Adrenal gland (tissue), 12 donors: ENCODE measurements around the gene EVA1C. TPM values are rescaled to one million over a fixed set of nuclear protein-coding genes. Genes with fewer than 3 reads are reported as not detected.

Experiments used
- DNase-seq, 7 donors: peaks; one replicate each; pipeline ENCODE4 v3.0.0-alpha.2; 2019 to 2020
- H3K27ac ChIP-seq, 5 donors: fragments of 200-600 bp; sonication (generic) in 4 of 5; 1 replicate in 3 of 5; 2 replicates in 2 of 5; pipeline versions ENCODE4 v1.5.1 to v1.8.0; 2016 to 2020; ENCODE audit warnings: mild to moderate bottlenecking in 1 of 5
- H3K27me3 ChIP-seq: fragments of 200-600 bp; 2 replicates; pipeline ENCODE4 v1.8.0; 2021
- H3K36me3 ChIP-seq, 2 donors: fragments of 200-600 bp; replicated peaks in 1 of 2; 1 replicate in 1 of 2; 2 replicates in 1 of 2; pipeline versions ENCODE4 v1.5.1 to v1.8.0; 2018 to 2022
- H3K4me1 ChIP-seq, 2 donors: fragments of 200-600 bp; replicated peaks in 1 of 2; 1 replicate in 1 of 2; 2 replicates in 1 of 2; pipeline versions ENCODE4 v1.5.1 to v1.8.0; 2018 to 2021
- H3K4me3 ChIP-seq, 4 donors: fragments of 200-600 bp; sonication (generic) in 3 of 4; one replicate each; pipeline ENCODE4 v1.5.1; 2016 to 2018
- H3K9me3 ChIP-seq, 3 donors: fragments of 200-600 bp; sonication (generic) in 1 of 3; replicated peaks in 1 of 3; 1 replicate in 2 of 3; 2 replicates in 1 of 3; pipeline versions ENCODE4 v1.5.1 to v1.8.0; 2016 to 2021
- POLR2A ChIP-seq, 2 donors: fragments of 450-650 bp; IDR thresholded peaks; one replicate each; pipeline ENCODE4 v1.6.1; 2017; ENCODE audit warnings: antibody characterized with exemption in 2 of 2, mild to moderate bottlenecking in 2 of 2, moderate library complexity in 1 of 2
- WGBS, 4 donors: extraction: QIAGEN DNeasy Blood & Tissue Kit in 2 of 4; methylation state at CpG; one replicate each; pipeline versions ENCODE4 v1.1.5 to v1.1.7; 2013 to 2017; 5-methylcytosine and 5-hydroxymethylcytosine counted together
- intact Hi-C, 2 donors: fragments of 100-400 bp; cut with DNase I; formaldehyde crosslinking; loops; one replicate each; pipeline versions ENCODE4 v1.14.1 to v1.15.0; 2022 to 2023
- polyA plus RNA-seq, 3 donors: library from polyadenylated mRNA; stranded (reverse); fragments of 200-250 nt in 2 of 3; fragments of 350-450 nt in 1 of 3; fragmentation: Illumina TruSeq in 1 of 3; extraction: RNeasy Lipid Tissue Mini Kit (QIAGEN cat#74804) in 1 of 3; gene quantifications; one replicate each; pipeline ENCODE4 v1.2.3, GENCODE V29; 2013 to 2014
- total RNA-seq, 9 donors: library from RNA; depleted of rRNA in 4 of 9; stranded (reverse); fragments of >200 nt in 4 of 9; fragments of 120-200 nt in 1 of 9; fragmentation: NEBNext Ultra II Directional in 1 of 9; extraction: Animal tissue kit (Norgen Biotek cat#: 25700) in 1 of 9; gene quantifications; one replicate each; pipeline versions ENCODE4 v1.1.0 to v1.2.4, GENCODE V29; 2013 to 2023
- TF ChIP-seq, protein P1 (sequence below), 6 experiments: fragments of 450-650 bp in 4 of 6; fragments of 200-600 bp in 2 of 6; sonication (generic) in 1 of 6; IDR thresholded peaks; 1 replicate in 5 of 6; 2 replicates in 1 of 6; pipeline versions ENCODE4 v1.5.1 to v1.8.0; 2016 to 2021; ENCODE audit warnings: antibody characterized with exemption in 6 of 6, mild to moderate bottlenecking in 2 of 6, moderate library complexity in 1 of 6
- donor health status: healthy with polysubstance abuse.
- donor health status: Bipolar disorder and iron deficiency.
- donor health status: DM: yes; HTN: yes; CAD: no.
- donor health status: DM: no; HTN: no; CAD: no.
- donor health status: DM: no; HTN: no; CAD: no.
- donor health status: DM: yes; HTN: yes; CAD: no.

Gene EVA1C
- total and polyA plus RNA-seq, 12 donors: 0.94 to 33.2 (median 12.1) TPM

DNA sequence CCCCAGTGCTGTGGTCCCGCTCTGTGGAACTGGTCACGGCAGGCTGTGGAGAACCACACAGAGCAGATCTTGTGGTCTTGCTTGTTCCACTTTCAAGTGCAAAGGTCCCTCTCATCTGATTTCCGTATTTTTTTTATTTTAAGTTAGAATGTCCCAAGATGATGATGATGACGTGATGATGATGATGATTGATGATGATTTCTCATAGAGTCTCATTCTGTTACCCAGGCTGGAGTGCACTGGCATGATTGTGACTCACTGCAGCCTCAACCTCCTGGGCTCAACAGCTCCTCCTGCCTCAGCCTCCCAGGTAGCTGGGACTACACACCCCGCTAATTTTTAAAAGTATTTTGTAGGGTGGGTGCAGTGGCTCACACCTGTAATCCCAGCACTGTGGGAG lies 12.2 kb downstream of the EVA1C start:
- no peaks in the 10 kb centered on the region for H3K4me1 ChIP-seq

DNA sequence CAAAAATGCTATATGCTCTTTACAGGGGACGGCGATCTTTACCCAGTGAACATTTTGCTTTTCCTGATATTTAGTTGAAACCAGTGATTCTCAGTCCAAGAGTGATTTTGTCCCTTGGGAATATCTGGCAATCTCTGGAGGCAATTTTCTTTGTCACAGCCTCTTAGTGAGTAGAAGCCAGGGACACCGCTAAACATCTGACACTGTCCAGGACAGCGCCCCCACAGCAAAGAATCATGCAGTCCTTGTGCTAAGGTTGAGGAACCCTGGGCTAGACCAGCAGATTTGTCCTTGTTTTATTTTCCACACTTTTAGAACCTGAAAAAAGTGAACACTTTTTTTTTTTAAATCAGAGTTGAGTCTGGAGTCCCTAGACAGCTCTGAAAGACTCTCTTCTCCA lies 13.1 kb downstream of the EVA1C start:
- TF ChIP-seq, protein P1, sequence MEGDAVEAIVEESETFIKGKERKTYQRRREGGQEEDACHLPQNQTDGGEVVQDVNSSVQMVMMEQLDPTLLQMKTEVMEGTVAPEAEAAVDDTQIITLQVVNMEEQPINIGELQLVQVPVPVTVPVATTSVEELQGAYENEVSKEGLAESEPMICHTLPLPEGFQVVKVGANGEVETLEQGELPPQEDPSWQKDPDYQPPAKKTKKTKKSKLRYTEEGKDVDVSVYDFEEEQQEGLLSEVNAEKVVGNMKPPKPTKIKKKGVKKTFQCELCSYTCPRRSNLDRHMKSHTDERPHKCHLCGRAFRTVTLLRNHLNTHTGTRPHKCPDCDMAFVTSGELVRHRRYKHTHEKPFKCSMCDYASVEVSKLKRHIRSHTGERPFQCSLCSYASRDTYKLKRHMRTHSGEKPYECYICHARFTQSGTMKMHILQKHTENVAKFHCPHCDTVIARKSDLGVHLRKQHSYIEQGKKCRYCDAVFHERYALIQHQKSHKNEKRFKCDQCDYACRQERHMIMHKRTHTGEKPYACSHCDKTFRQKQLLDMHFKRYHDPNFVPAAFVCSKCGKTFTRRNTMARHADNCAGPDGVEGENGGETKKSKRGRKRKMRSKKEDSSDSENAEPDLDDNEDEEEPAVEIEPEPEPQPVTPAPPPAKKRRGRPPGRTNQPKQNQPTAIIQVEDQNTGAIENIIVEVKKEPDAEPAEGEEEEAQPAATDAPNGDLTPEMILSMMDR (IDR thresholded peaks at IDR 0.05): no peak
- TF ChIP-seq POLR2A (IDR thresholded peaks at IDR 0.05): no peak
- no peaks in the 10 kb centered on the region for H3K4me1 ChIP-seq

More for the DNA sequence above, 12.2 kb downstream of the EVA1C start:
- TF ChIP-seq, protein P1 (IDR thresholded peaks at IDR 0.05): no peak
- no peak for TF ChIP-seq POLR2A (IDR thresholded peaks at IDR 0.05)
- Histone ChIP-seq H3K27me3 (no peaks in the 10 kb centered on the region), H3K36me3 (no peaks in the 10 kb centered on the region), H3K9me3 (no peaks in the 10 kb centered on the region), H3K4me3 (no peak overlapping the region), H3K27ac (no peak overlapping the region)
- no peak for DNase-seq
- intact Hi-C loops: no loop called here
- 76 to 87% (median 83%) methylated on average over 5 of the region's 5 CpGs for WGBS, 4 donors

DNA sequence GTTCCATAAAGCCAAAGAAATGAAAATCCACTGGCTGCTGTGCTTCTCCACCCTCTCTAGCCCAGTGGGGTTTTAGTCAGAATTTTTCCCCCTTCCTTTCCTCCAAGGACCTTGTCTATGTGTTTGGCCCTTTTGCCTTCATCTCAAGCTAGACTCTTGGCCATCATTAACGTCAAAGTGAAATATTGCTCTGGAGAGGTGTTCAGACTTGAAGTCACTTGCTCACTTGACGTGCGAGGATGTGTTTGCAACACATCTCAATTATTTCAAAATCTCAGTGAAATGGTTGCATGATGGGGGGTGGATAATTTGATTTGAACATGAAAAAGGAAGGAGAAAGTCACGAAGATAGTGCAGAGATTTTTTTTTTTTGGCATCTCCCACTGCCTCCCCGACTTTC lies 13.6 kb downstream of the EVA1C start:
- Histone ChIP-seq H3K27me3 (no peaks in the 10 kb centered on the region), H3K4me1 (no peaks in the 10 kb centered on the region), H3K9me3 (no peaks in the 10 kb centered on the region), H3K4me3 (no peak overlapping the region), H3K27ac (no peak overlapping the region), H3K36me3 (no peaks in the 10 kb centered on the region)
- DNase-seq: no peak
- intact Hi-C loops: no loop called here
- 72 to 83% (median 79%) methylated on average over 5 of the region's 5 CpGs for WGBS, 4 donors
- TF ChIP-seq, protein P1 (IDR thresholded peaks at IDR 0.05): no peak
- no peak for TF ChIP-seq POLR2A (IDR thresholded peaks at IDR 0.05)

More for the DNA sequence above, 13.1 kb downstream of the EVA1C start:
- Histone ChIP-seq H3K36me3 (no peaks in the 10 kb centered on the region), H3K9me3 (no peaks in the 10 kb centered on the region), H3K27ac (no peak overlapping the region), H3K4me3 (no peak overlapping the region), H3K27me3 (no peaks in the 10 kb centered on the region)
- WGBS, 4 donors: 86 to 90% (median 87%) methylated on average over 4 of the region's 4 CpGs
- intact Hi-C loops: no loop called here
- DNase-seq: no peak

DNA sequence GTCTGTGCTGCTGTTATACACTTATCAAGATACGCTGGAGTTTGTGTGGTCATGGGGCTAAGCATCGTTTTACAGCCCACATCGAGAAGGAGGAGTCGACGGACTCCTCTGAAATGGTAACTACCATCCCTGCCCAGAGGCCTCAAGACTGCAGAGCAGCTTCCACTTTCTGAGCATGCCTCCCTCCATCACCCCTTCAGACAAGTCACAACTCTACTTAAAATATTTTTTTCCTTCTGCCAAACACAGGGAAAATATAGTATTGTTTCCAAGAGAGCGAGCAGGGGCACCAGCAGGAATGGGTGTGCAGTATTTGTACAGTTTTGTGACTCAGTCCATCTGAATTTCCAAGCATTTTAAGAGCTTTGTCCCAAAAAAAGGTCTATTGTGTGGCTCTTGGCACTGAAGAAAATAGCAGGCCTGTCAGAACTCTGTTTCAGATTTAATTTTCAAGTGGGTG lies 14.1 kb downstream of the EVA1C start:
- no peak overlapping the region for H3K27ac ChIP-seq
- WGBS, 4 donors: 66 to 74% (median 71%) methylated on average over 6 of the region's 6 CpGs
- H3K27me3 ChIP-seq: no peaks in the 10 kb centered on the region
- H3K4me1 ChIP-seq: no peaks in the 10 kb centered on the region
- no peak overlapping the region for H3K4me3 ChIP-seq
- TF ChIP-seq, protein P1 (IDR thresholded peaks at IDR 0.05): no peak
- no peak for TF ChIP-seq POLR2A (IDR thresholded peaks at IDR 0.05)
- H3K36me3 ChIP-seq: no peaks in the 10 kb centered on the region
- intact Hi-C loops: no loop called here
- H3K9me3 ChIP-seq: no peaks in the 10 kb centered on the region
- DNase-seq: no peak
